Ishikawa (cell line): ENCODE data around the gene MACROD2.

Experiments used
- CEBPB ChIP-seq: IDR thresholded peaks from 2 replicates; pipeline ENCODE4 v1.6.1; 2012
- EGR1 ChIP-seq: IDR thresholded peaks from 2 replicates; pipeline ENCODE4 v1.6.1; 2012
- EP300 ChIP-seq: IDR thresholded peaks from 2 replicates; pipeline ENCODE4 v1.6.1; 2012; ENCODE audit warnings: borderline replicate concordance
- MAX ChIP-seq: IDR thresholded peaks from 2 replicates; pipeline ENCODE4 v1.6.1; 2012
- USF1 ChIP-seq: IDR thresholded peaks from 2 replicates; pipeline ENCODE4 v1.6.1; 2012
- ZBTB7A ChIP-seq: IDR thresholded peaks from 2 replicates; pipeline ENCODE4 v1.6.1; 2012; ENCODE audit warnings: low read depth

- no peak for TF ChIP-seq MAX
- no peak for TF ChIP-seq EP300
- TF ChIP-seq ZBTB7A: no peak
- no peak for TF ChIP-seq EGR1
- no peak for TF ChIP-seq USF1
- TF ChIP-seq CEBPB: no peak
These were observed 651.7 kb downstream of the MACROD2 start for GRCh38 chr20:14647016-14647415.
